RWPE1 (cell line): ENCODE measurements around the gene MUC21.

Experiments
- CTCF ChIA-PET: fragments of 350-600 bp; sonication (Branson Sonifier 250); formaldehyde crosslinking; extraction: SDS; loops from one replicate; lab custom pipeline; 2021; lab: Yijun Ruan, JAX
- POLR2A ChIA-PET: fragments of 400-600 bp; formaldehyde crosslinking; extraction: SDS; loops from one replicate; lab custom pipeline; 2020; ENCODE audit warnings: antibody characterized with exemption; ENCODE audit not compliant: low non-redundant PET; lab: Yijun Ruan, JAX
- DNase-seq: peaks from one replicate; pipeline ENCODE4 v3.0.0; 2012; ENCODE audit warnings: low spot score
- H3K27ac ChIP-seq: fragments of 450-650 bp; 2 replicates; pipeline ENCODE4 v1.5.1; 2017
- CTCF ChIP-seq: fragments of 450-650 bp; conservative IDR thresholded peaks from 2 replicates; pipeline ENCODE4 v1.5.1; 2017; ENCODE audit warnings: low read depth, mild to moderate bottlenecking

MUC21 gene

GRCh38 chr6:31038559-31038958 lies 55.0 kb downstream of the MUC21 start:
- CTCF ChIA-PET = no interaction called here
- no peak overlapping the region for H3K27ac ChIP-seq
- POLR2A ChIA-PET = no interaction called here
- no peak for DNase-seq
- TF ChIP-seq CTCF = no peak
